PC-9 (cell line): Measurements from ENCODE around the gene MCM6. TPM values are rescaled to one million over a fixed set of nuclear protein-coding genes. Genes with fewer than 3 reads are reported as not detected.

Source experiments
- BruUV-seq: library from RNA; stranded (reverse); fragments of 400-500 nt; replicated peaks from 2 replicates; lab custom pipeline; 2021; lab: Mats Ljungman, UMichigan
- CTCF ChIA-PET: fragments of 300-600 bp; sonication (Branson Sonifier 250); formaldehyde crosslinking; loops from one replicate; lab custom pipeline; 2022; ENCODE audit warnings: antibody characterized with exemption; lab: Charles Lee
- POLR2A ChIA-PET: fragments of 300-600 bp; sonication (Branson Sonifier 250); formaldehyde crosslinking; loops from one replicate; lab custom pipeline; 2022; ENCODE audit warnings: antibody characterized with exemption; ENCODE audit not compliant: unreplicated experiment; lab: Charles Lee
- DNase-seq, 2 experiments: peaks; one replicate each; pipeline versions ENCODE4 v3.0.0 to v3.0.0-alpha.2; 2015 to 2022; ENCODE audit warnings: mixed read lengths in 1 of 2
- H2AFZ ChIP-seq: fragments of 200-600 bp; sonication (generic); 2 replicates; pipeline ENCODE4 v1.8.1; 2017; ENCODE audit warnings: antibody characterized with exemption
- H3F3A ChIP-seq: fragments of 200-600 bp; sonication (generic); 2 replicates; pipeline ENCODE4 v1.8.1; 2017; ENCODE audit warnings: antibody characterized with exemption, mild to moderate bottlenecking, low read depth; ENCODE audit not compliant: insufficient read depth
- H3K27ac ChIP-seq: fragments of 200-600 bp; sonication (generic); 2 replicates; pipeline ENCODE4 v1.6.1; 2016; ENCODE audit warnings: mixed run types
- H3K27me3 ChIP-seq: fragments of 200-600 bp; sonication (generic); 2 replicates; pipeline ENCODE4 v1.6.1; 2016; ENCODE audit warnings: low read depth, mixed run types; ENCODE audit not compliant: insufficient read depth
- H3K36me3 ChIP-seq: fragments of 200-600 bp; sonication (generic); 2 replicates; pipeline ENCODE4 v1.6.1; 2016; ENCODE audit warnings: low read depth, mixed run types
- H3K4me1 ChIP-seq: fragments of 200-600 bp; sonication (generic); replicated peaks from 2 replicates; pipeline ENCODE4 v1.6.1; 2016; ENCODE audit warnings: mixed run types; ENCODE audit not compliant: insufficient read depth
- H3K4me2 ChIP-seq: fragments of 200-600 bp; sonication (generic); 2 replicates; pipeline ENCODE4 v1.6.1; 2017; ENCODE audit warnings: mixed run types
- H3K4me3 ChIP-seq: fragments of 200-600 bp; sonication (generic); 2 replicates; pipeline ENCODE4 v1.6.1; 2016; ENCODE audit warnings: mixed run types
- H3K79me2 ChIP-seq: fragments of 200-600 bp; sonication (generic); 2 replicates; pipeline ENCODE4 v1.6.1; 2017; ENCODE audit warnings: low read depth, mixed run types
- H3K9me2 ChIP-seq: fragments of 200-600 bp; sonication (generic); 2 replicates; pipeline ENCODE4 v1.8.1; 2017; ENCODE audit warnings: mild to moderate bottlenecking; ENCODE audit not compliant: insufficient read depth
- H3K9me3 ChIP-seq: fragments of 200-600 bp; sonication (generic); 2 replicates; pipeline ENCODE4 v1.8.1; 2016; ENCODE audit warnings: low read depth; ENCODE audit not compliant: insufficient read depth
- H4K20me1 ChIP-seq: fragments of 200-600 bp; sonication (generic); 2 replicates; pipeline ENCODE4 v1.8.1; 2017; ENCODE audit not compliant: insufficient read depth
- CTCF ChIP-seq: fragments of 200-600 bp; sonication (generic); conservative IDR thresholded peaks from 2 replicates; pipeline ENCODE4 v1.6.1; 2017; ENCODE audit warnings: mixed run types, antibody characterized with exemption, mild to moderate bottlenecking, moderate library complexity
- EZH2 ChIP-seq: fragments of 200-600 bp; sonication (generic); IDR thresholded peaks from 2 replicates; pipeline ENCODE4 v1.8.0; 2017; ENCODE audit warnings: antibody characterized with exemption, low read depth
- intact Hi-C: fragments of 100-400 bp; cut with micrococcal nuclease; formaldehyde crosslinking; loops from one replicate; pipeline ENCODE4 v1.10.0; 2022; ENCODE audit not compliant: unreplicated experiment
- total RNA-seq: library from RNA; stranded (reverse); gene quantifications from 2 replicates; pipeline ENCODE4 v1.2.3, GENCODE V29; 2021

The MCM6 gene
- total RNA-seq, 1 experiment from 2014 or later = 33.1 TPM

GRCh38 chr2:135821190-135821589, 55.1 kb downstream of the MCM6 start:
- ChIA-PET CTCF (no interaction called here), POLR2A (no interaction called here)
- Histone ChIP-seq H3K27ac (no peak overlapping the region), H3K4me2 (no peak overlapping the region), H3K79me2 (no peaks in the 10 kb centered on the region), H4K20me1 (no peaks in the 10 kb centered on the region), H3F3A (no peaks in the 10 kb centered on the region), H3K4me1 (no peaks in the 10 kb centered on the region), H3K9me2 (no peaks in the 10 kb centered on the region), H3K36me3 (no peaks in the 10 kb centered on the region), H3K27me3 (peaks cover 52% of the 10 kb centered on the region), H3K4me3 (no peak overlapping the region), H3K9me3 (no peaks in the 10 kb centered on the region; the same call in 1 of the 2 replicates), H2AFZ (no peak overlapping the region)
- intact Hi-C loops = no loop called here
- DNase-seq = no peak
- no TSS peak for BruUV-seq
- TF ChIP-seq CTCF (no peak), EZH2 (no peak)

DNA sequence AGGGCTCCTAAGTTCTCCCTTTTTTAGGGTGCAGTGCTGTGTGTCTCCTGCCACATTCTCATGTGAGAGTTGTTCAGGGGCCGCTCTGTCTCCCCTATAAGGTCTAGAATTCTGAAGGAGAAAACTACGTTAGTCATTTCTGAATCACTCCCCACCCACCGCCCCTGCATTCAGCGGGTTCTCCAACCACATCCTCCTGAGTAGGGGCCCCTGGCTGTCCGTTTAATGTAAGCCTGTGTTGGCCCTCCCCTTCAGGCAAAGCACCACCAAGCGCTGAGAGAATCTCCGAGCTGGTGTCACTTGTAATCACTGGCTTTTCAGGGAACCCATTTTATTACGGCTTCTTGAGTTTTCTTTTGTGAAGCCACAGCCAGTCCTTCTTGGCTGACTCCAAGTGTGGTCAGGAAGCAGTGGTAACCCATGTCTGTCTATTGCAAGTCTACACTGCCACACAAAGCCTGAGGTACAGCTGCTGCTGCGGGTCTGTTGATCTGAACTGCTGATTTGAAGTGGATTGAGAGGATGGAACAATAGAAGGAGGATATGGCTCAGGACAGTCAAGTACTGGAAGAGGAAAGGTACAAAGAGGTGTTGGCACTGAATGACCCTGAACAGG, 56.1 kb downstream of the MCM6 start:
- Histone ChIP-seq H4K20me1 (no peaks in the 10 kb centered on the region), H3K4me1 (no peaks in the 10 kb centered on the region), H3K27me3 (peaks cover 51% of the 10 kb centered on the region), H3K36me3 (no peaks in the 10 kb centered on the region), H3F3A (no peaks in the 10 kb centered on the region), H3K4me2 (no peak overlapping the region), H3K9me3 (no peaks in the 10 kb centered on the region; the same call in 1 of the 2 replicates), H2AFZ (no peak overlapping the region), H3K79me2 (no peaks in the 10 kb centered on the region), H3K4me3 (no peak overlapping the region), H3K27ac (no peak overlapping the region), H3K9me2 (no peaks in the 10 kb centered on the region)
- no peak for TF ChIP-seq EZH2
- no peak for TF ChIP-seq CTCF
- intact Hi-C loops = no loop called here
- no TSS peak for BruUV-seq
- ChIA-PET POLR2A (no interaction called here), CTCF (no interaction called here)
- no peak for DNase-seq

- BruUV-seq = no TSS peak
- Histone ChIP-seq H3K9me2 (no peaks in the 10 kb centered on the region), H3K4me2 (no peak overlapping the region), H3K9me3 (no peaks in the 10 kb centered on the region; the same call in 1 of the 2 replicates), H3F3A (no peaks in the 10 kb centered on the region), H2AFZ (no peak overlapping the region), H3K4me1 (no peaks in the 10 kb centered on the region), H3K79me2 (no peaks in the 10 kb centered on the region), H4K20me1 (no peaks in the 10 kb centered on the region), H3K27ac (no peak overlapping the region), H3K27me3 (peaks cover 50% of the 10 kb centered on the region), H3K4me3 (no peak overlapping the region), H3K36me3 (no peaks in the 10 kb centered on the region)
- no peak for DNase-seq
- ChIA-PET CTCF (no interaction called here), POLR2A (no interaction called here)
- intact Hi-C loops = no loop called here
- TF ChIP-seq EZH2 (no peak), CTCF (peak; percentile 49; the same call in 1 of the 2 replicates)
These were observed 57.2 kb downstream of the MCM6 start for GRCh38 chr2:135818937-135819610.
